ENCODE data around the gene SERINC3. TPM values are rescaled to one million over a fixed set of nuclear protein-coding genes. Genes with fewer than 3 reads are reported as not detected.
"Not testable (repeated sequence)": the region's sequence is repeated elsewhere in the genome, so short reads cannot be mapped to it uniquely, and the experiment has no call there.

SERINC3 gene
- total RNA-seq, 2 experiments from 2014 or later: 39.5 to 40.2 TPM

- peaks cover 6% of the 10 kb centered on the region for H3K4me1 Mint-ChIP-seq (ENCODE audit: low read depth)
- H3K27ac Mint-ChIP-seq: no peak overlapping the region
- no peaks in the 10 kb centered on the region for H3K36me3 Mint-ChIP-seq (ENCODE audit: low read depth)
- Histone ChIP-seq H3K4me3 (ENCODE audit: low read length) (no peak overlapping the region), H3K27ac (ENCODE audit: low read depth in 1 of 2, low read length in 2 of 2) (no peak overlapping the region), H3K36me3 (ENCODE audit: insufficient read depth, low read length) (no peaks in the 10 kb centered on the region), H3K27me3 (ENCODE audit: control insufficient read depth in 1 of 2, insufficient read depth in 2 of 2, low read length in 2 of 2) (peaks cover 0 to 3% of the 10 kb centered on the region in 2 experiments), H3K4me1 (ENCODE audit: insufficient read depth, low read length) (no peaks in the 10 kb centered on the region), H3K9me3 (ENCODE audit: control insufficient read depth in 1 of 2, insufficient read depth in 1 of 2, low read length in 2 of 2) (no peaks in the 10 kb centered on the region)
- DNase-seq (no peak), ATAC-seq (ENCODE audit: poor library complexity) (no peak)
- intact Hi-C loops (cut with DNase I, micrococcal nuclease): no loop called here
- TF ChIP-seq CTCF (IDR thresholded peaks at IDR 0.05): no peak
- H3K4me3 Mint-ChIP-seq: no peak overlapping the region
- H3K9me3 Mint-ChIP-seq: no peaks in the 10 kb centered on the region
- ChIA-PET POLR2A (no interaction called here), CTCF (interaction anchor here (0.9 kb wide), 1 partner anchor 13 kb away, joined by 3 read pairs; no protein-coding TSS in a partner anchor)
- H3K27me3 Mint-ChIP-seq: no peaks in the 10 kb centered on the region
Measured at GRCh38 chr20:44566811-44567210, 44.9 kb upstream of the SERINC3 start.

- H3K36me3 Mint-ChIP-seq (ENCODE audit: low read depth): no peaks in the 10 kb centered on the region
- no peak overlapping the region for H3K27ac Mint-ChIP-seq
- no peaks in the 10 kb centered on the region for H3K9me3 Mint-ChIP-seq
- DNase-seq (no peak), ATAC-seq (ENCODE audit: poor library complexity) (no peak)
- no peak for TF ChIP-seq CTCF (IDR thresholded peaks at IDR 0.05)
- H3K4me3 Mint-ChIP-seq: no peak overlapping the region
- Histone ChIP-seq H3K4me3 (ENCODE audit: low read length) (no peak overlapping the region), H3K27me3 (ENCODE audit: control insufficient read depth in 1 of 2, insufficient read depth in 2 of 2, low read length in 2 of 2) (peaks cover 0 to 3% of the 10 kb centered on the region in 2 experiments), H3K36me3 (ENCODE audit: insufficient read depth, low read length) (no peaks in the 10 kb centered on the region), H3K9me3 (ENCODE audit: control insufficient read depth in 1 of 2, insufficient read depth in 1 of 2, low read length in 2 of 2) (no peaks in the 10 kb centered on the region), H3K27ac (ENCODE audit: low read depth in 1 of 2, low read length in 2 of 2) (no peak overlapping the region), H3K4me1 (ENCODE audit: insufficient read depth, low read length) (no peaks in the 10 kb centered on the region)
- CTCF ChIA-PET: interaction anchor here (0.9 kb wide), 1 partner anchor 13 kb away, joined by 3 read pairs; no protein-coding TSS in a partner anchor
- no peaks in the 10 kb centered on the region for H3K27me3 Mint-ChIP-seq
- intact Hi-C loops (cut with DNase I, micrococcal nuclease): no loop called here
- H3K4me1 Mint-ChIP-seq (ENCODE audit: low read depth): no peaks in the 10 kb centered on the region
- POLR2A ChIA-PET: no interaction called here
Measured at GRCh38 chr20:44566018-44566417, 44.1 kb upstream of the SERINC3 start.

- no peak overlapping the region for H3K4me3 Mint-ChIP-seq
- no peak overlapping the region for H3K4me3 ChIP-seq (ENCODE audit: low read length)
- H3K36me3 Mint-ChIP-seq (ENCODE audit: low read depth): no peaks in the 10 kb centered on the region
- no peak for ATAC-seq (ENCODE audit: poor library complexity)
- no peaks in the 10 kb centered on the region for H3K4me1 Mint-ChIP-seq (ENCODE audit: low read depth)
- ChIA-PET POLR2A (no interaction called here), CTCF (no interaction called here)
- H3K27me3 Mint-ChIP-seq: no peaks in the 10 kb centered on the region
- H3K36me3 ChIP-seq (ENCODE audit: insufficient read depth, low read length): no peaks in the 10 kb centered on the region
- no peak for DNase-seq
- TF ChIP-seq CTCF (IDR thresholded peaks at IDR 0.05): no peak
- no peak overlapping the region for H3K27ac ChIP-seq (ENCODE audit: low read depth in 1 of 2, low read length in 2 of 2)
- no peaks in the 10 kb centered on the region for H3K9me3 Mint-ChIP-seq
- no peak overlapping the region for H3K27ac Mint-ChIP-seq
- no peaks in the 10 kb centered on the region for H3K4me1 ChIP-seq (ENCODE audit: insufficient read depth, low read length)
- no peaks in the 10 kb centered on the region for H3K27me3 ChIP-seq (ENCODE audit: control insufficient read depth in 1 of 2, insufficient read depth in 2 of 2, low read length in 2 of 2)
- intact Hi-C loops (cut with DNase I, micrococcal nuclease): no loop called here
- no peaks in the 10 kb centered on the region for H3K9me3 ChIP-seq (ENCODE audit: control insufficient read depth in 1 of 2, insufficient read depth in 1 of 2, low read length in 2 of 2)
Measured at GRCh38 chr20:44561876-44562275, 40.0 kb upstream of the SERINC3 start.

GRCh38 chr20:44560818-44561217 is 38.9 kb upstream of the SERINC3 start:
- POLR2A ChIA-PET: interaction anchor here (0.6 kb wide), 1 partner anchor 10 kb away, joined by 3 read pairs; no protein-coding TSS in a partner anchor
- H3K27ac ChIP-seq (ENCODE audit: low read depth in 1 of 2, low read length in 2 of 2); intact Hi-C loops (cut with DNase I, micrococcal nuclease); H3K27ac Mint-ChIP-seq; H3K36me3 ChIP-seq (ENCODE audit: insufficient read depth, low read length); H3K36me3 Mint-ChIP-seq (ENCODE audit: low read depth); H3K27me3 ChIP-seq (ENCODE audit: control insufficient read depth in 1 of 2, insufficient read depth in 2 of 2, low read length in 2 of 2); H3K9me3 ChIP-seq (ENCODE audit: control insufficient read depth in 1 of 2, insufficient read depth in 1 of 2, low read length in 2 of 2); H3K27me3 Mint-ChIP-seq; DNase-seq; H3K4me1 ChIP-seq (ENCODE audit: insufficient read depth, low read length); ATAC-seq (ENCODE audit: poor library complexity); H3K4me3 ChIP-seq (ENCODE audit: low read length); CTCF ChIA-PET; H3K4me3 Mint-ChIP-seq; H3K9me3 Mint-ChIP-seq; H3K4me1 Mint-ChIP-seq (ENCODE audit: low read depth): not testable (repeated sequence)
